SJSA1 (cell line): ENCODE data around the gene PDE6A. TPM values are rescaled to one million over a fixed set of nuclear protein-coding genes. Genes with fewer than 3 reads are reported as not detected.

Experiments used
- DNase-seq, 2 experiments: peaks; one replicate each; pipeline ENCODE4 v3.0.0-alpha.2; 2015 to 2020; ENCODE audit warnings: low spot score in 2 of 2, low read depth in 1 of 2
- H3K27ac ChIP-seq: fragments of 250-450 bp; sonication (Bioruptor Pico); 2 replicates; pipeline ENCODE4 v1.5.1; 2020; ENCODE audit warnings: mild to moderate bottlenecking, moderate library complexity
- H3K27me3 ChIP-seq: fragments of 250-450 bp; sonication (Bioruptor Pico); replicated peaks from 2 replicates; pipeline ENCODE4 v1.5.1; 2020; ENCODE audit warnings: mild to moderate bottlenecking, moderate library complexity
- H3K36me3 ChIP-seq: fragments of 250-450 bp; sonication (Bioruptor Pico); 2 replicates; pipeline ENCODE4 v1.5.1; 2020; ENCODE audit warnings: mild to moderate bottlenecking
- H3K4me1 ChIP-seq: fragments of 250-450 bp; sonication (Bioruptor Pico); replicated peaks from 2 replicates; pipeline ENCODE4 v1.6.1; 2021; ENCODE audit warnings: mild to moderate bottlenecking
- H3K4me3 ChIP-seq: fragments of 250-450 bp; sonication (Bioruptor Pico); 2 replicates; pipeline ENCODE4 v1.5.1; 2020; ENCODE audit warnings: mild to moderate bottlenecking
- H3K9me3 ChIP-seq: fragments of 250-450 bp; sonication (Bioruptor Pico); replicated peaks from 2 replicates; pipeline ENCODE4 v1.5.1; 2020; ENCODE audit warnings: mild to moderate bottlenecking
- total RNA-seq: library from RNA; depleted of rRNA; stranded (reverse); fragments of >200 nt; shearing (Covaris generic); gene quantifications from 2 replicates; pipeline ENCODE4 v1.2.3, GENCODE V29; 2014

Gene PDE6A
- total RNA-seq, 1 experiment from 2014 or later = 0.05 TPM

DNA sequence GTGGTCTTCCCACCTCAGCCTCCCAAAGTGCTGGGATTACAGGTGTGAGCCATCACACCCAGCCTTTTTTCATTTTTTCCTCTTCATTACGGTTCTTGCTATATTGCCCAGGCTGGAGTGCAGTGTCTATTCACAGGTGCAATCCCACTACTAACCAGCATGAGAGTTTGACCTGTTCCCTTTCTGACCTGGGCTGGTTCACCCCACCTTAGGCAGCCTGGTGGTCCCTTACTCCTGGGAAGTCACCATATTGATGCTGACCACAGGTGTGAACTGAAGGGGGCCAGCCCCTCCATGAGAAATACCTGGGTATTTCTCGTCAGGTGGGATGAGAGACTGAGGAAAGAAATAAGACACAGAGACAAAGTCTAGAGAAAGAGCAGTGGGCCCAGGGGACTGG lies 2.4 kb downstream of the PDE6A start:
- no peak overlapping the region for H3K27ac ChIP-seq
- no peaks in the 10 kb centered on the region for H3K9me3 ChIP-seq
- H3K4me1 ChIP-seq = peaks cover 30% of the 10 kb centered on the region
- H3K4me3 ChIP-seq = no peak overlapping the region
- H3K27me3 ChIP-seq = no peaks in the 10 kb centered on the region
- H3K36me3 ChIP-seq = no peaks in the 10 kb centered on the region
- no peak for DNase-seq

- H3K36me3 ChIP-seq = no peaks in the 10 kb centered on the region
- H3K27me3 ChIP-seq = no peaks in the 10 kb centered on the region
- H3K9me3 ChIP-seq = no peaks in the 10 kb centered on the region
- H3K4me1 ChIP-seq = peaks cover 34% of the 10 kb centered on the region
- DNase-seq = no peak
- no peak overlapping the region for H3K4me3 ChIP-seq
- H3K27ac ChIP-seq = no peak overlapping the region
Measured at GRCh38 chr5:149941795-149942194, 2.8 kb downstream of the PDE6A start.

DNA sequence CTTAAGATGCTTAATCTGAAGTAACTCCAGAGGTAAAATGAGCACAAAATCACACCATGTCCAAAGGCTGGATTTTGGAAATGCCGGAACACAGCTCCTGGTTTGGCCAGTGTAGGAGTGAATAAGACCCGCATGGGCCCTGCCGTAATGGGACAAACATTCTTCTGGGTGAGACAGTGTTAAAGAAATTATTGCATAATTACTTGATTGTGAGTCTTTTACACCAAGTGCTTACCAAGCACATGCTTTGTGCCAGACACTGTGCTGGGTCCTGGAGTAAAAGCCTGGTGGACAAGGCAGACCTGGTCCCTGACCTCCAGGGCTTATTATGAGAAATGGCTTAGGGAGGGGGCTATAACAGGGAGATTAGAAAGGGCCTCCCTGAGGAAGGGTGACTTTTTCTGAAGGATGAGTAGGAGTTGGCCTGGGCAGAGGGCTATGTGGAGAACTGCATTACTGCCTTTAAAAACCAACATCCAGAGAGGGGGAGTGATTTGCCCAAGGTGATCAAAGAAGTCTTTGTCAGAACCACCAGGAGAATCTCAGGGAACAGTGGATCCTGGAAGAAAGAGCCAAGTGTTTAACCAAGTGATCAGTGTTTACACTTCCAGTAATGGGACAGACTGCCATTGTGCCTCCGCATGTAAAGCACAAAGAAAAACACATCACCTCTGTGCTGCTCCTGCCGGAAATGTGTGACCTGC lies 3.5 kb downstream of the PDE6A start:
- Histone ChIP-seq H3K4me1 (peaks cover 39% of the 10 kb centered on the region), H3K4me3 (no peak overlapping the region), H3K27me3 (no peaks in the 10 kb centered on the region), H3K36me3 (no peaks in the 10 kb centered on the region), H3K9me3 (no peaks in the 10 kb centered on the region), H3K27ac (no peak overlapping the region)
- DNase-seq = no peak

GRCh38 chr5:149940077-149940574 lies 4.5 kb downstream of the PDE6A start:
- H3K9me3 ChIP-seq = no peaks in the 10 kb centered on the region
- no peak overlapping the region for H3K27ac ChIP-seq
- peaks cover 39% of the 10 kb centered on the region for H3K4me1 ChIP-seq
- no peaks in the 10 kb centered on the region for H3K36me3 ChIP-seq
- no peaks in the 10 kb centered on the region for H3K27me3 ChIP-seq
- no peak for DNase-seq
- H3K4me3 ChIP-seq = no peak overlapping the region

GRCh38 chr5:149939546-149939945 lies 5.0 kb downstream of the PDE6A start:
- peaks cover 39% of the 10 kb centered on the region for H3K4me1 ChIP-seq
- H3K9me3 ChIP-seq = no peaks in the 10 kb centered on the region
- H3K27ac ChIP-seq = peak overlapping the region; percentile 74
- H3K4me3 ChIP-seq = no peak overlapping the region
- no peaks in the 10 kb centered on the region for H3K27me3 ChIP-seq
- no peak for DNase-seq
- H3K36me3 ChIP-seq = no peaks in the 10 kb centered on the region

- DNase-seq = peak; percentile 83 to 91
- Histone ChIP-seq H3K4me1 (peaks cover 39% of the 10 kb centered on the region), H3K36me3 (no peaks in the 10 kb centered on the region), H3K27me3 (no peaks in the 10 kb centered on the region), H3K27ac (peak overlapping the region; percentile 74), H3K9me3 (no peaks in the 10 kb centered on the region), H3K4me3 (no peak overlapping the region)
Measured at GRCh38 chr5:149938791-149939358, 5.7 kb downstream of the PDE6A start.

DNA sequence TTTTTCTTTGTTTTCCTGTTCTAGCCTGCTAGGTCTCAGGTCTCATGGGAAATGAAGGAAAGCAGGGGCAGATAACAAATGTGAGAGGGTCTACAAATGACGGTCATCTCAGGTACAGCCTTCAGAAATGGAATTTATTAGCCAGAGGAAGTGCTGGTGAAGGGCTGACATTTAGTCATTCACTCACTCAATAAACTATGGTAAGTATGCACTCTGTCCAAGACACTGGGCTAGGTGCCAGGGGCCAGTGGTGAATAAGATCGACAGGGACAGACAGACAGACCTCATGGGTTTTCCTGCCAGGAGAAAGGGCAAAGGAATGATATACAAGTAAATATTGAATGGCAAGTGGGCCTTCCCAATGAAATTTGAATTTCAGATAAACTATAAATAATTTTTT lies 6.3 kb downstream of the PDE6A start:
- no peaks in the 10 kb centered on the region for H3K9me3 ChIP-seq
- DNase-seq = peak; percentile 84 to 96

GRCh38 chr5:149937610-149938009 lies 7.0 kb downstream of the PDE6A start:
- Histone ChIP-seq H3K27me3 (no peaks in the 10 kb centered on the region), H3K4me3 (no peak overlapping the region), H3K27ac (peak overlapping the region; percentile 74), H3K9me3 (no peaks in the 10 kb centered on the region), H3K36me3 (no peaks in the 10 kb centered on the region), H3K4me1 (peaks cover 39% of the 10 kb centered on the region)
- DNase-seq = no peak

More for the DNA sequence above, 6.3 kb downstream of the PDE6A start:
- no peaks in the 10 kb centered on the region for H3K27me3 ChIP-seq
- H3K4me3 ChIP-seq = no peak overlapping the region
- H3K4me1 ChIP-seq = peaks cover 39% of the 10 kb centered on the region
- peak overlapping the region; percentile 74 for H3K27ac ChIP-seq
- H3K36me3 ChIP-seq = no peaks in the 10 kb centered on the region

DNA sequence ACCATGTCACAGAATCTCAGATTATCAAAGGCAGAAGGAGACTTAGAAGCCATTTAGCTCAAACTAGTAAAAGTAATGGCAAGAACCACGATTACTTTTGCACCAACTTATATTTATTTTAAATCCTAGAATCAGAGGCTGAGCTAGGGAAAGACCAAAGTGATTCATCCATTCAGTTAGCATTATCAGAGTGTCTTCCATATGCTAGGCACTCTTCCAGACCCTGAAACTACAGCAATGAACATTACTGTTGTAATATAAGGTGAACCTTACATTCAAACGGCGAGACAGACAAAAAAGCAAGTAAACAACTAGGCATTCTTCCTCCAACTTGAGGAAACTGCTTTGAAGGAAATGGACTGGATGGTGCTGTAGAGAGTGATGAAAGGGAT lies 7.9 kb downstream of the PDE6A start:
- Histone ChIP-seq H3K36me3 (no peaks in the 10 kb centered on the region), H3K9me3 (no peaks in the 10 kb centered on the region), H3K27me3 (no peaks in the 10 kb centered on the region), H3K27ac (no peak overlapping the region), H3K4me1 (peaks cover 39% of the 10 kb centered on the region), H3K4me3 (no peak overlapping the region)
- no peak for DNase-seq

DNA sequence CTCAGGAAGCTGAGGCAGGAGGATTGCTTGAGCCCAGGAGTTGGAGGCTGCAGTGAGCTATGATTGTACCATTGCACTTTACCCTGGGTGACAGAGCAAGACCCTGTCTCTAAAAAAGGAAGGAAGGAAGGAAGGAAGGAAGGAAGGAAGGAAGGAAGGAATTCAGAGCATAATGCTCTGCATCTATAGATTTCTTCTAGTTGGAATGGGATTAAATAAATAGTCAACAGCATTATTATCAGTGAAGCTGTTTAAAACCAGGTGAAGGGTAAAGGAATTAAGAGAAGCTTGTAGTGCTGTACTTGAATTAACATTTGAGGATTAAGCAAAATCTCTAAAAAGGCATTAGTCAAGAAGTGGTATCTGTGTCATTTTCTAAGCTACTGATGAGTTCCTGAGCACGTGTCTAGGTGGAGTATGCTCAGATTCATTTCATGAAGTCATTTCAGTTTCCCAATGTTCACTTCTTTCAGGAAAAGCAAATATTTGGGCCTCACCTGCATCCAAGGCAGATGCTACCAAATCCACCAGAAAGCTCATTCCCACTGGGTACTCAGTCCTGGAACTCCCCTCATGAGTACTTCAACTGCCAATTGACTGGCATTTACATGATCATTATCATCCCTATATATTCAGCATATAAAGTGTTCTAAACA lies 8.4 kb downstream of the PDE6A start:
- no peaks in the 10 kb centered on the region for H3K36me3 ChIP-seq
- H3K4me3 ChIP-seq = no peak overlapping the region
- H3K4me1 ChIP-seq = peaks cover 39% of the 10 kb centered on the region
- H3K27me3 ChIP-seq = no peaks in the 10 kb centered on the region
- no peak overlapping the region for H3K27ac ChIP-seq
- DNase-seq = no peak
- no peaks in the 10 kb centered on the region for H3K9me3 ChIP-seq

- Histone ChIP-seq H3K4me1 (peaks cover 40% of the 10 kb centered on the region), H3K9me3 (no peaks in the 10 kb centered on the region), H3K27me3 (no peaks in the 10 kb centered on the region), H3K36me3 (no peaks in the 10 kb centered on the region), H3K27ac (no peak overlapping the region), H3K4me3 (no peak overlapping the region)
- no peak for DNase-seq
Measured at GRCh38 chr5:149935431-149935901, 9.1 kb downstream of the PDE6A start.

- Histone ChIP-seq H3K36me3 (no peaks in the 10 kb centered on the region), H3K4me1 (peaks cover 19% of the 10 kb centered on the region), H3K9me3 (no peaks in the 10 kb centered on the region), H3K27ac (no peak overlapping the region), H3K27me3 (no peaks in the 10 kb centered on the region), H3K4me3 (no peak overlapping the region)
- DNase-seq = no peak
Measured at GRCh38 chr5:149932445-149933350, 11.9 kb downstream of the PDE6A start.

GRCh38 chr5:149931992-149932436 lies 12.6 kb downstream of the PDE6A start:
- Histone ChIP-seq H3K27ac (no peak overlapping the region), H3K4me3 (no peak overlapping the region)
- DNase-seq = no peak

More at GRCh38 chr5:149931992-149932436, 12.6 kb downstream of the PDE6A start:
- Histone ChIP-seq H3K4me1 (peaks cover 12% of the 10 kb centered on the region), H3K9me3 (no peaks in the 10 kb centered on the region), H3K27me3 (no peaks in the 10 kb centered on the region), H3K36me3 (no peaks in the 10 kb centered on the region)
